SH-SY5Y (cell line): Measurements from ENCODE around the gene HADHA.

Source experiments
- GATA2 ChIP-seq: IDR thresholded peaks from 2 replicates; pipeline ENCODE4 v1.6.1; 2011; ENCODE audit warnings: mild to moderate bottlenecking, low read depth, low read length
- GATA3 ChIP-seq: IDR thresholded peaks from 2 replicates; pipeline ENCODE4 v1.6.1; 2011; ENCODE audit warnings: low read depth, mild to moderate bottlenecking, low read length, moderate library complexity

HADHA gene

GRCh38 chr2:26144953-26145680 is 99.3 kb downstream of the HADHA start:
- no peak for TF ChIP-seq GATA2
- no peak for TF ChIP-seq GATA3

- TF ChIP-seq GATA2, result no peak
- no peak for TF ChIP-seq GATA3
These were observed 100.4 kb downstream of the HADHA start for GRCh38 chr2:26144031-26144430.

DNA sequence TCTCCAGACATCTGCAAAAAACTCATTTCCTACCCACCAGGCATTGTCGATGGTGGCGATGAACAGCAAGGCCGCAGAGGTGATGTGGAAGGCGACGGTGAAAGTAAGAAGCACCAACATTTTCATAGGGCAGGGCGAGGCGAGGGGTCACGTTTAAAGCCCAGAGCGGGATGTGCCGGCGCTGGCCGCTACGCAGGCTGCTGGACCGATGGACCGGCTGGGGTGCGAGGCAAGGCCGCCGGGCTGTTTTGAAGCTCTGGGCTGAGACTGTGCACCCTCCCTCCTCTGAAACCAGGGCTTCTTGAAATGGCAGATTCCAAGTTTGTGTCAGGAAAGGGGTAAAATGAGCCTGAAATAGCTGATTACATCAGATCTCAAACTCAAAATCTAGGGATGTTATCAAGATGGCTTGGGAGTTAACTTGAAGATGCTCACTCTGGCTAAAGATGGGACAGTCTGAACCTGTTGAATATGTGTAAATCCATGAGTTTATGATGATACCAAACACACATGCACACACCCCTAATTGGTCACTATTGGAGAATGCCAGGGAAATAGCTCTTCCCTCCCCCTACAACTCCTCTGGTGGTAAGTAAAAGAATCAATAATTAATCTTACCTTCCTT is 103.2 kb downstream of the HADHA start:
- TF ChIP-seq GATA2 (no peak), GATA3 (no peak)
